ENCODE measurements around the gene RENBP.
"Not testable (repeated sequence)": the region's sequence is repeated elsewhere in the genome, so short reads cannot be mapped to it uniquely, and the experiment has no call there.

Gene RENBP

GRCh38 chrX:153944140-153944799 is at the start of gene RENBP:
Gene RENBP (minus strand): TSS chrX:153944643. CDS start chrX:153944610, 33 bp downstream.
- DNase-seq = peak; percentile 43

- no peak for DNase-seq
These were observed 49.5 kb upstream of the RENBP start for GRCh38 chrX:153993978-153994377.

GRCh38 chrX:153993079-153993478 is 48.6 kb upstream of the RENBP start:
- no peak for DNase-seq

- no peak for DNase-seq
These were observed 47.7 kb upstream of the RENBP start for GRCh38 chrX:153992180-153992579.

GRCh38 chrX:153991013-153991580 is 46.7 kb upstream of the RENBP start:
- DNase-seq = no peak

GRCh38 chrX:153989973-153990655 is 45.7 kb upstream of the RENBP start:
- no peak for DNase-seq

- no peak for DNase-seq
These were observed 44.0 kb upstream of the RENBP start for GRCh38 chrX:153988493-153988892.

- DNase-seq = peak; percentile 37
These were observed 40.1 kb upstream of the RENBP start for GRCh38 chrX:153984351-153985178.

GRCh38 chrX:153983321-153983801 is 38.9 kb upstream of the RENBP start:
- DNase-seq = peak; percentile 44

- peak; percentile 69 for DNase-seq
These were observed 37.5 kb upstream of the RENBP start for GRCh38 chrX:153981771-153982533.

GRCh38 chrX:153981231-153981630 is 36.8 kb upstream of the RENBP start:
- no peak for DNase-seq

GRCh38 chrX:153980394-153980793 is 36.0 kb upstream of the RENBP start:
- not testable (repeated sequence) for DNase-seq

- no peak for DNase-seq
These were observed 30.4 kb upstream of the RENBP start for GRCh38 chrX:153974726-153975286.

GRCh38 chrX:153974003-153974725 is 29.7 kb upstream of the RENBP start:
- DNase-seq = no peak

- no peak for DNase-seq
These were observed 28.9 kb upstream of the RENBP start for GRCh38 chrX:153973127-153974002.

GRCh38 chrX:153972368-153973126 is 28.1 kb upstream of the RENBP start, which contains the start of gene TMEM187:
Gene TMEM187 (plus strand): TSS chrX:153972754. CDS start chrX:153982063, 9,309 bp downstream.
- DNase-seq = peak; percentile 90

GRCh38 chrX:153971450-153972367 is 27.3 kb upstream of the RENBP start, which contains the start of gene HCFC1:
Gene HCFC1 (minus strand): TSS chrX:153971818. CDS start chrX:153970840, 978 bp downstream.
- DNase-seq = peak; percentile 94

- DNase-seq = peak; percentile 92
These were observed 26.6 kb upstream of the RENBP start for GRCh38 chrX:153971124-153971449.
